Neuron (in vitro differentiated cells): ENCODE measurements around the gene PIK3AP1.
"Not testable (repeated sequence)": the region's sequence is repeated elsewhere in the genome, so short reads cannot be mapped to it uniquely, and the experiment has no call there.

Experiments used
- H2AFZ ChIP-seq: one replicate; pipeline ENCODE4 v1.6.1; 2013; ENCODE audit warnings: low read depth, mild to moderate bottlenecking, inconsistent platforms, low read length, moderate library complexity
- H3K27me3 ChIP-seq: one replicate; pipeline ENCODE4 v1.6.1; 2013; ENCODE audit warnings: low read length; ENCODE audit not compliant: insufficient read depth
- H3K36me3 ChIP-seq: one replicate; pipeline ENCODE4 v1.6.1; 2013; ENCODE audit warnings: low read length; ENCODE audit not compliant: insufficient read depth
- H3K4me1 ChIP-seq: one replicate; pipeline ENCODE4 v1.6.1; 2013; ENCODE audit warnings: low read length; ENCODE audit not compliant: insufficient read depth
- H3K4me3 ChIP-seq: 2 replicates; pipeline ENCODE4 v1.5.1; 2013; ENCODE audit warnings: mild to moderate bottlenecking, low read length, moderate library complexity
- H3K9me3 ChIP-seq: one replicate; pipeline ENCODE4 v1.6.1; 2013; ENCODE audit warnings: low read length

Gene PIK3AP1

GRCh38 chr10:96577069-96577468, 143.2 kb downstream of the PIK3AP1 start:
- Histone ChIP-seq H3K4me1 (no peaks in the 10 kb centered on the region), H3K4me3 (no peak overlapping the region), H3K36me3 (peaks cover 16% of the 10 kb centered on the region), H2AFZ (no peak overlapping the region), H3K27me3 (no peaks in the 10 kb centered on the region), H3K9me3 (no peaks in the 10 kb centered on the region)

DNA sequence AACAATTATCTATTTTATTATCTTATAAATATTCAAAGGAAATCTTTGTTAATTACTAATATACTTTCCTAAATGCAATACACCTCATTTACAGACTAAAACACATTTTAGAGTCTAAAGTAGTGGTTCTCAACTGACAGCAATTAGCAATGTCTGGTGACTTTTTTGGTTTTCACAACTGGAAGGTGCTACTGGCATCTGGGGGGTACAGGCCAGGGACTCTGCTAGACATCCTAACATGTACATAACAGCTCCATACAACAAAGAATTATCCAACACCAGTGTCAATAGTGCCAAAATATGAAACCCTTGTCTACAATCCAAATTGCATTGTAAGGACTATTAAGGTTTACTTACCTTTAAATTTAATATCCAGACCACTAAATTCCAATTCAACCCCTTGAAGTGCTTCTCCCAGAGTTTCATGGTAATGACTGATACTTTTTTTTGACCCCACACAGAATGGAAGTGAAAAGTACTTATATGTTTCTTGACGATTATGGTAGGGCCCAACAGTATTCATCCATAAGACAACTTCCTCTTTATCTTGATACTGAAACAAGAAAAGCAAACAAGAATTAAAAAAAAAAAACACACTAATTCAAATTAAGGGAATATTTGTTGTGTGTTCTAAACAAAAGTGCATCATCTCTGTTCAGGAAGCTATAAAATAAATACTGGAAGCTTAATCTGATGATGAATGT, 143.9 kb downstream of the PIK3AP1 start:
- Histone ChIP-seq H3K4me3 (no peak overlapping the region), H3K36me3 (peaks cover 16% of the 10 kb centered on the region)

GRCh38 chr10:96574564-96574963, 145.8 kb downstream of the PIK3AP1 start:
- not testable (repeated sequence) for H3K4me3 ChIP-seq, H3K9me3 ChIP-seq, H3K4me1 ChIP-seq, H3K27me3 ChIP-seq, H2AFZ ChIP-seq
- H3K36me3 ChIP-seq: peaks cover 16% of the 10 kb centered on the region

More for the DNA sequence above, 143.9 kb downstream of the PIK3AP1 start:
- no peaks in the 10 kb centered on the region for H3K9me3 ChIP-seq
- no peaks in the 10 kb centered on the region for H3K27me3 ChIP-seq
- no peaks in the 10 kb centered on the region for H3K4me1 ChIP-seq
- no peak overlapping the region for H2AFZ ChIP-seq

GRCh38 chr10:96573036-96573435, 147.3 kb downstream of the PIK3AP1 start:
- no peaks in the 10 kb centered on the region for H3K4me1 ChIP-seq
- no peaks in the 10 kb centered on the region for H3K9me3 ChIP-seq
- no peak overlapping the region for H2AFZ ChIP-seq
- no peak overlapping the region for H3K4me3 ChIP-seq
- peaks cover 19% of the 10 kb centered on the region for H3K36me3 ChIP-seq
- no peaks in the 10 kb centered on the region for H3K27me3 ChIP-seq

DNA sequence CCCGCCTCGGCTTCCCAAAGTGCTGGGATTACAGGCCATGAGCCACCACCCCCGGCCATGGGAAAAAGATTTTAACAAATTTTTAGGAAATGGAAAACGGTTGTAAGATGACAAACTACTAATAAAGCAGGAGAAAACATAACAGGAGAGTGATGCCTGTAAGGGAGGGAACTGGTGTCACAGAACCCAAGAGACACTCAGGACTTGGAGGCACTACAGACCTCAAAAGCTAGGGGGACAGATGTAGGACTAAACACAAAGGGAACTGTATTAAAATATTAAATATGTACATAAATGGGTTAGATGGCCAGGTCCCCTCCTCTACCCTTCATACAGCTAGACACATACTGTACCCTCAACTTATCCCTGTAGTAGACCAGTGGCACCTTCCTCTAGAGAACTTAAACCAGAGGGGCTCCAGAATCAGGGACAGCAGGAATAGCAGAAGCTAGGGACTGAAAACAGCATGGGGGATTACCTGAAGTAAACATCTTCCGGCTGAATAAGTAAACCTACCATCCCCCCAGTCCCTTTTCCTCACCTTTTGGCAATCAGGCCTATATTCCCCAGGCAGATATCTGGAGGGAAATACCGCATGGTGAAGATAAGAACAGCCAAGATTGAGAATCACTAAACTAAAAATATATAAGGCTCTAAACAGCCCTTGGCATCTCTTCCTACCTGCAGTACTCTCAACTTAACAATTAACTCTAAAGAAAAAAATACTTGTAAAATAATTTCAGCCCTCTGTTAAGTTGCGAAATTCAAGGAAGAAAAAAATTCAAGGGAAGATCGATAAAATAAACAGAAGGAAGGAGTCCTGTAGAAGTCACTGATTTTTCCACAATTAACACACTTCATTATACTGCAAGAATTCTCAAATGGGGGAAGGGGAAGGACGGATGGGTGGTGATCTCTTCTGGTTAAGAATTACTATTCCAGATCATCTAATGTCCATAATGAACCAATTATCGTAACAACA, 149.0 kb downstream of the PIK3AP1 start:
- H3K27me3 ChIP-seq: no peaks in the 10 kb centered on the region
- no peaks in the 10 kb centered on the region for H3K4me1 ChIP-seq
- no peak overlapping the region for H3K4me3 ChIP-seq
- peaks cover 25% of the 10 kb centered on the region for H3K36me3 ChIP-seq
- H3K9me3 ChIP-seq: peaks cover 1% of the 10 kb centered on the region
- H2AFZ ChIP-seq: no peak overlapping the region

DNA sequence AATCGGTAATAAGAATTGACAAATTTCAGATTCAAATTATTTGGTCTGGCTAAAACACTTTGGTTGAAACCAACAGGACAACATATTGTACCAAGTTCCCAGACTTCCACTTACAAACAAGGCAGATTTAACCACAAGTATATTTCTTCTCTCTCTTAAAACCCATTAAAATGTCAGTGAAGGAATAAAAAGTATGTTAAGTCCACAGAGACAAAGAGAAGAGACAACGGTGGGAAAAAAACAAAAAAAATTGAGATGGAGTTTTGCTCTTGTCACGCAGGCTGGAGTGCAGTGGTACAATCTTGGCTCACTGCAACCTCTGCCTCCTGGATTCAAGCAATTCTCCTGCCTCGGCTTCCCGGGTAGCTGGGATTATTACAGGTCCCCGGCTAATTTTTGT, 149.8 kb downstream of the PIK3AP1 start:
- H2AFZ ChIP-seq: no peak overlapping the region
- no peak overlapping the region for H3K4me3 ChIP-seq
- H3K36me3 ChIP-seq: peaks cover 24% of the 10 kb centered on the region
- no peaks in the 10 kb centered on the region for H3K27me3 ChIP-seq
- H3K9me3 ChIP-seq: peaks cover 1% of the 10 kb centered on the region
- H3K4me1 ChIP-seq: peaks cover 2% of the 10 kb centered on the region

- Histone ChIP-seq H3K36me3 (peaks cover 19% of the 10 kb centered on the region), H3K4me1 (peaks cover 2% of the 10 kb centered on the region), H3K9me3 (peaks cover 1% of the 10 kb centered on the region), H2AFZ (no peak overlapping the region), H3K27me3 (no peaks in the 10 kb centered on the region), H3K4me3 (no peak overlapping the region)
Observed at GRCh38 chr10:96568402-96568801, 151.9 kb downstream of the PIK3AP1 start.

- peaks cover 31% of the 10 kb centered on the region for H3K36me3 ChIP-seq
- H3K4me3 ChIP-seq: no peak overlapping the region
- H3K27me3 ChIP-seq: no peaks in the 10 kb centered on the region
- no peak overlapping the region for H2AFZ ChIP-seq
- H3K4me1 ChIP-seq: peaks cover 2% of the 10 kb centered on the region
- H3K9me3 ChIP-seq: peaks cover 1% of the 10 kb centered on the region
Observed at GRCh38 chr10:96565774-96566173, 154.5 kb downstream of the PIK3AP1 start.

DNA sequence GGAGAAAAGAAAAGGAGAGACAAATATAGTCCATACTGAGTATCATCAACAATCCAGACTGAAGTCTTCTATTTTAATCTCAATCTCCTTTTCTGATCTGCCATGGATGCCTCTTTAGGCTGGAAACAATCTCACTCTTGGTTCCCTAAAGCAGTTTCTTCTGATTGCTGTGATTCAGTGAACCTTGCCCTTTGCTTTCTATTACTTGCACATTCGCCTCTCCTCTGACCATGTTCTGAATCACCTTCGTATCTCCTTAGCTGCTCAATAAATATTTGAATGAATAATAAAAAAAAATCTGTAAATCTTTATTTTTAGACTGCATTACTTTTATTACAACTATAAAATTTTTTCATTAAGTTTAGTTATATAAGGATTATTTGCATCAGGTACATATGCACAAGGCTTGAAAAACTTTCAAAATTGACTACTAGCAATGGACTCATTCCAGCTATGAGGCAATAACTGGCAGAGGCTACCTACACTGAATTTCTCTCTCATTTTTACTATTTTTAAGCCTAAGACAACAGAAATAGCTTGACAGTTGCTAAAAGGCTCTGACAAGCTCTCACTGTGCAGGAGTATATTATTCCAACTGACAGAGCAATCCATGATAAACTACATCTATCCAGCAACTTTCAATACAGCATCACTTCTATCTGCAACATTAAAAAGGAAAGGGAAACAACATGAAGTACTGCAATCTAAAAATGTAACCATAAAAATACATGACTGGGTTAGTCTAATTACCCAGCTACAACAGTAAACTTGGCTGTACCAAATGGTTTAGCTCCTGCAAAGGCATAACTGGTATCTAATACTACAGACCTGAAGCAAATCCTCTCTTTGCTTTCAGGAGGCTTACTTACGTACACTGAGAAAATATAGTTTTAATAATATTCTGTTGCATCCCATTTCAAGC, 159.1 kb downstream of the PIK3AP1 start:
- Histone ChIP-seq H3K36me3 (peaks cover 46% of the 10 kb centered on the region), H3K27me3 (no peaks in the 10 kb centered on the region), H3K4me1 (peaks cover 2% of the 10 kb centered on the region), H2AFZ (no peak overlapping the region), H3K9me3 (no peaks in the 10 kb centered on the region), H3K4me3 (no peak overlapping the region)

DNA sequence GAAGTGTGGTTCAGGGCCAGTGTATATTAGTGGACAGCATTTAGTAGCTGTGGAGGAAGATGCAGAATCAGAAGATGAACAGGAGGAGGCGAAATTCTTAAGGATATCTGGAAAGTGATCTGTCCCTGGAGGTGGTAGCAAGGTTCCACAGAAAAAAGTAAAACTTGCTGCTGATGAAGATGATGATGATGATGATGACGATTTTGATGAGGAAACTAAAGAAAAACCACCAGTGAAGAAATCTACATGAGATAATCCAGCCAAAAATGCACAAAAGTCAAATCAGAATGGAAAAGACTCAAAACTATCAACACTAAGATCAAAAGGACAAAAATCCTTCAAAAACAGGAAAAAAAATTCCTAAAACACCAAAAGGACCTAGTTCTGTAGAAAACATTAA, 159.8 kb downstream of the PIK3AP1 start:
- Histone ChIP-seq H3K4me1 (no peaks in the 10 kb centered on the region), H3K9me3 (no peaks in the 10 kb centered on the region), H3K27me3 (no peaks in the 10 kb centered on the region), H2AFZ (no peak overlapping the region), H3K36me3 (peaks cover 46% of the 10 kb centered on the region), H3K4me3 (no peak overlapping the region)

DNA sequence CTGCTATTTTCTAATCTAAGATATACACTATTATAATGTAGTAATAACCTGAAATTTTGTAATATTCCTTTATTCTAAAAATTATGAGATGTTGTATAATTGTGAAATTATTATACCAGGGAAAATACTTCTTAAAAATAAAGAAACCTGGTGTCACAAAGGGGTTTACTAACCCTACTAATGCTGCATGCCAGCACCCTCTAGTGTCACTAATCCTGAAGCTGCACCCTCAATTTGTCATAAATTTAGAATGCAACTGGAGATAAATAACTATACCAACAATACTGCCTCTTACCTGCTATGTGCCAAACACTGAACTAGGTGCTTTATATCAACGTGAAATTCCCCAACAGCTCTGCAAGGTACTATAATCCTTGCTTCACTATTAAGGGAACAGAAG, 164.3 kb downstream of the PIK3AP1 start:
- Histone ChIP-seq H3K27me3 (no peaks in the 10 kb centered on the region), H3K4me1 (peaks cover 8% of the 10 kb centered on the region), H3K36me3 (peaks cover 45% of the 10 kb centered on the region), H2AFZ (no peak overlapping the region), H3K9me3 (no peaks in the 10 kb centered on the region), H3K4me3 (no peak overlapping the region)

DNA sequence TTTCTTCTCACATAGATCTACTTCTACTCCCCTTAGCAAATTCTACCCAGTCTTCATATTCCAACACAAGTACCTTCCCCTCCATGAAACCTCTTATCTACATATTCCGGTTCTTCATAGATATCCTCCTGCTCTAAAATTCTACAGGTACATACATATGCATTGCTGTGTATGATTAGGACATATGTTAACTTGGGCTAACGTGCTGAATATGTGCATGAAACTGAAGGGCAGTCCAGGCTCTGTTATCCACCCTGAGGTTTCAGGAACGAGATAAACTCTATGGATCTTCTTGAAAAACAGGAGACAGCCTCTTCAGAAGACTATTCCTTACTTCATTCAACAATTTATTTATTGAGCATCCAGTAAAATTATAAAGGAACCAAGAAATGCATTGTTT, 165.0 kb downstream of the PIK3AP1 start:
- Histone ChIP-seq H3K4me3 (no peak overlapping the region), H3K27me3 (no peaks in the 10 kb centered on the region), H2AFZ (no peak overlapping the region), H3K4me1 (peaks cover 8% of the 10 kb centered on the region), H3K9me3 (no peaks in the 10 kb centered on the region), H3K36me3 (peaks cover 45% of the 10 kb centered on the region)
